HG02981 (cell line): Measurements from ENCODE around the gene C2orf81.

Source experiments
- ATAC-seq: cut with Tn5 transposase; IDR thresholded peaks from one replicate; pipeline ENCODE4 v1.9.1; 2021; ENCODE audit warnings: mild to moderate bottlenecking, moderate library complexity; ENCODE audit not compliant: unreplicated experiment

C2orf81 gene

GRCh38 chr2:74364533-74365505, 56.6 kb downstream of the C2orf81 start:
- ATAC-seq: no peak
